Thymus (tissue), 11 donors: Measurements from ENCODE around the gene ERN2. TPM values are rescaled to one million over a fixed set of nuclear protein-coding genes. Genes with fewer than 3 reads are reported as not detected.
"Not testable (repeated sequence)": the region's sequence is repeated elsewhere in the genome, so short reads cannot be mapped to it uniquely, and the experiment has no call there.

Experiments used
- DNase-seq, 9 donors: peaks; one replicate each; pipeline ENCODE4 v3.0.0-alpha.2; 2013; ENCODE audit warnings: low spot score in 9 of 9, low read depth in 6 of 9, missing footprints in 1 of 9
- H3K27ac ChIP-seq, 2 donors: one replicate each; pipeline ENCODE4 v1.5.1; 2013; ENCODE audit warnings: control low read depth in 1 of 2, low read depth in 1 of 2, low read length in 1 of 2, mild to moderate bottlenecking in 1 of 2, moderate library complexity in 1 of 2
- H3K27me3 ChIP-seq, 2 donors: one replicate each; pipeline ENCODE4 v1.5.1; 2013; ENCODE audit warnings: low read length in 1 of 2; ENCODE audit not compliant: control insufficient read depth in 2 of 2, insufficient read depth in 1 of 2
- H3K36me3 ChIP-seq, 2 donors: one replicate each; pipeline ENCODE4 v1.5.1; 2013; ENCODE audit warnings: low read length in 1 of 2, mild to moderate bottlenecking in 1 of 2, moderate library complexity in 1 of 2; ENCODE audit not compliant: control insufficient read depth in 2 of 2, insufficient read depth in 2 of 2
- H3K4me1 ChIP-seq, 2 donors: one replicate each; pipeline ENCODE4 v1.5.1; 2013; ENCODE audit warnings: low read length in 2 of 2; ENCODE audit not compliant: control insufficient read depth in 2 of 2, insufficient read depth in 2 of 2
- H3K4me3 ChIP-seq, 2 donors: one replicate each; pipeline ENCODE4 v1.5.1; 2013; ENCODE audit warnings: low read length in 2 of 2, control low read depth in 1 of 2, mild to moderate bottlenecking in 1 of 2
- H3K9me3 ChIP-seq, 2 donors: one replicate each; pipeline ENCODE4 v1.5.1; 2013; ENCODE audit warnings: low read length in 1 of 2, mild to moderate bottlenecking in 1 of 2; ENCODE audit not compliant: control insufficient read depth in 2 of 2, insufficient read depth in 1 of 2
- whole genome bisulfite sequencing: extraction: QIAGEN DNeasy Blood & Tissue Kit; methylation state at CpG from one replicate; pipeline ENCODE4 v1.1.7; 2013; 5-methylcytosine and 5-hydroxymethylcytosine counted together
- polyA plus RNA-seq: library from polyadenylated mRNA; stranded (reverse); fragments of 200-250 nt; gene quantifications from one replicate; pipeline ENCODE4 v1.2.3, GENCODE V29; 2013
- total RNA-seq: library from RNA; stranded (reverse); fragments of 120-200 nt; gene quantifications from one replicate; pipeline ENCODE4 v1.2.4, GENCODE V29; 2013
- donor health status: healthy.

Gene ERN2
- total and polyA plus RNA-seq, 2 donors: 0.27 to 0.42 TPM

DNA sequence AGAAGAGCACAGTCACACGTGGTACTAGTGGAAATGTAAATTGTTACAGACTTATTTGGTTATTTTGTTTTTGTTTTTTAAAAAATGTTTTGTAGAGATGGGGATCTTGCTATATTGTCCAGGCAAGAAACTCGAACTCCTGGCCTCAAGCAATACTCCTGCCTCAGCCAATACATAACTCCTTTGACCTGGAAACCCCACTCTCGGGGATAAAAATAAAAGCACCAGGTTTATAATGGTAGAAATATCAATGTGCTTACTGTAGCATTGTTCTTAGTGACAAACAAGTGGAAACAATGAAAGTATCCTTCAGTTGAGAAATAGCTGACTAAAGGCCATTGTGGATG is 11.7 kb upstream of the ERN2 start:
- Histone ChIP-seq H3K9me3 (no peaks in the 10 kb centered on the region), H3K27me3 (no peaks in the 10 kb centered on the region), H3K27ac (no peak overlapping the region), H3K36me3 (no peaks in the 10 kb centered on the region), H3K4me1 (no peaks in the 10 kb centered on the region), H3K4me3 (no peak overlapping the region)
- DNase-seq: no peak
- WGBS: 83% methylated on average over 3 of the region's 3 CpGs

DNA sequence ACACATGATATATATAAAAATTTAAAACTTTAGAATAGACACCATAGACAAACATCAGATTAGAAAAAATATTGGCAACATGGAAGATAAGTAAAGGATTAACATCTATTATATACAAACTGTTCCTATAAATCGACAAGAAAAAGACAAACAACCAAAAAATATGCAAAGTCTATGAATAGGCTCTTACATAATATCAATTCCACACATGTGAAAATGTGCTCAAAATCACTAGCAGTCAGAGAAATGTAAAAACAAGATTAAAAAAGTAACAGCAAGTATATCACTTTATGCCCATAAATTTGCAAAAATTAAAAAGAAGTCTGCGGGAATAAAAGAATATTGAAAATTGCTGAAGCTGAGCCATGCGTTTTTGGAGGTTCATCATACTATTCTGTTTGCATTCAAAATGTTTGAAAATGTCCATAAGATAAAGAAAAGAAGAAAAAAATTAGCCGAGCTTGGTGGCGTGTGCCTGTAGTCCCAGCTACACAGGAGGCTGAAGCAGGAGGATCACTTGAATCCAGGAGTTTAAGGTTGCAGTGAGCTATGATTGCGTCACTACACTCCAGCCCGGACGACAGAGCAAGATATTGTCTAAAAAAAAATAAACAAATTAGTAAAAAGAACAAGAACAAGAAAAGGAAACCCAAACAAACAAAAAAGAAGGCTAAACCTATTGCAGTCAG is 11.2 kb upstream of the ERN2 start:
- Histone ChIP-seq H3K27me3 (no peaks in the 10 kb centered on the region), H3K9me3 (no peaks in the 10 kb centered on the region), H3K4me1 (no peaks in the 10 kb centered on the region), H3K36me3 (no peaks in the 10 kb centered on the region), H3K4me3 (no peak overlapping the region), H3K27ac (no peak overlapping the region)
- no peak for DNase-seq
- 91% methylated on average over 8 of the region's 8 CpGs for WGBS

DNA sequence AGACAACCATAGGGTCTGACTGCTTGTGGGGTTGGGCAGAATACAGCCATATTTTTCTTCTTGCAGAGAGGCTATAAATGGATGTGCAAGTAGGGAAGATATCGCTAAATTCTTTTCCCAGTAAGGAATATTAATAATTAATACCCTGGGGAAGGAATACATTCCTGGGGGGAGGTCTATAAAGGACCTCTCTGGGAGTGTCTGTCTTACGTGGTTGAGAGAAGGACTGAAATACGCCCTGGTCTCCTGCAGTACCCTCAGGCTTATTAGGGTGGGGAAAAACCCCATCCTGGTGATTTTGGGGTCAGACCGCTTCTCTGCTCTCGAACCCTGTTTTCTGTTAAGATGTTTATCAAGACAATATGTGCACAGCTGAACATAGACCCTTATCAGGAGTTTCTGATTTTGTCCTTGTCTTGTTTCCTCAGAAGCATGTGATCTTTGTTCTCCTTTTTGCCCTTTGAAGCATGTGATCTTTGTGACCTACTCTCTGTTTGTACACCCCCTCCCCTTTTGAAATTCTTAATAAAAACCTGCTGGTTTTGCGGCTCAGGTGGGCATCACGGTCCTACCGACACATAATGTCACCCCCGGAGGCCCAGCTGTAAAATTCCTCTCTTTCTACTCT is 9.7 kb upstream of the ERN2 start:
- not testable (repeated sequence) for H3K36me3 ChIP-seq, H3K4me1 ChIP-seq, H3K9me3 ChIP-seq, H3K27me3 ChIP-seq, H3K4me3 ChIP-seq, DNase-seq, H3K27ac ChIP-seq
- WGBS: 92% methylated on average over 9 of the region's 9 CpGs

DNA sequence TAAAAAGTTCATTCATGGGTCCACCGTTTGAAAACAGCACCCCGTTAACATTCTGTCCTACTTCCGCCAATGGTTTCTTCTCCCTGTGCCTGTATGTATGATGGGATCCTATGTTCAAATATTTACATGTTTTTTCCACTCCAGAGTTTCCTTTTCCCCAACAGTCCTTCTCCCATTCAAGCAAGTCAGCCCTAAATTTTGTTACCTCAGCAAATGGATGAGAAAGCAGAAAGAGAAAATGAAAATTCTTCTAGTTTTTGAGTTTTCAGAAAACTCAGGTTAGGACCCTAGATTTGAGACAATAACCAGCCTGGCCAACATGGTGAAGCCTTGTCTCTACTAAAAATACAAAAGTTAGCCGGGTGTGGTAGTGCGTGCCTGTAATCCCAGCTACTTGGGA is 3.5 kb upstream of the ERN2 start:
- peaks cover 17 to 39% of the 10 kb centered on the region in 2 donors for H3K27me3 ChIP-seq
- no peaks in the 10 kb centered on the region for H3K4me1 ChIP-seq
- H3K36me3 ChIP-seq: no peaks in the 10 kb centered on the region
- H3K4me3 ChIP-seq: no peak overlapping the region
- H3K27ac ChIP-seq: no peak overlapping the region
- DNase-seq: no peak
- WGBS: 94% methylated on average over 5 of the region's 5 CpGs
- H3K9me3 ChIP-seq: no peaks in the 10 kb centered on the region

DNA sequence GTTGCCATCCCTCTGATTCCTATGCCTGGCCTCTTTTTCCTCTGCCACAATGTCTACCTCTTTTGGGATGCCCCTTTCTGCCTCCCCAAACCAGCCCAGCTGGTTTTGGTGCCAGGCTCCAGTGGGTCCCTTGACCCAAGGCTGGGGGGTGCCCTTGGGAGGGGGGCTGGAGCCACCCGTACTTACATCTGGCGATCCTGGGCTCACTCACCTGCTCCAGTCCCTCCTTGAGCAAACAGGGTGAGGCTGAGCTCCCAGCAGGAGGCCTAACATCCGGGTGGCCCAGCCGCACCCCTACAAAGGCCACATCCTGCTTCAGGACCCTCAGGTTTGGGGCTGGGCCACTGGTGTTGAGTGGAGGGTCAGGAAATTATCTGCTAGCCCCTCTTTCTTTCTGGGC is 1.2 kb downstream of the ERN2 start:
- H3K4me3 ChIP-seq: no peak overlapping the region
- peaks cover 1 to 4% of the 10 kb centered on the region in 2 donors for H3K9me3 ChIP-seq
- WGBS: 76% methylated on average over 4 of the region's 4 CpGs
- no peaks in the 10 kb centered on the region for H3K36me3 ChIP-seq
- no peak for DNase-seq
- H3K27ac ChIP-seq: no peak overlapping the region
- no peaks in the 10 kb centered on the region for H3K4me1 ChIP-seq
- H3K27me3 ChIP-seq: peaks cover 17 to 49% of the 10 kb centered on the region in 2 donors

DNA sequence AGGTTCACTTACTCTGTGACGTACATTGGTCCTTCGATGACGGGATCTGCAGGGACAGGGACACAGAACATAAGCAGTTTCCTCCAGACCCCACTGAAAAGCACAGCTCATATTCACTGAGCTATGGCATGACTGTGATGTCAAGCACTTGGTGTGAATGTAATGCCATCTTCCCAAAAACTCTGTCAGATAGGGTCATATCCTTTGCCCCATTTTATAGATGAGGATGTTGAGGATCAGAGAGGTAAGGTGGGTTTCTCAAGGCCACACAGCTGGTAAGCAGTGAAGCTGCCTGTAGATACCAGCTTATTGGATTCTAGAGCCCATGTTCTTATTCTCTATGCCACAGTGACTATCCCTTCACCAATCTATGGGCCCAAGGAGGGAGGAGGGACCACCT is 2.5 kb downstream of the ERN2 start:
- H3K27me3 ChIP-seq: peaks cover 17 to 49% of the 10 kb centered on the region in 2 donors
- no peak overlapping the region for H3K27ac ChIP-seq
- H3K36me3 ChIP-seq: no peaks in the 10 kb centered on the region
- no peak overlapping the region for H3K4me3 ChIP-seq
- peaks cover 1 to 4% of the 10 kb centered on the region in 2 donors for H3K9me3 ChIP-seq
- WGBS: 98% methylated on average over 3 of the region's 3 CpGs
- no peaks in the 10 kb centered on the region for H3K4me1 ChIP-seq
- DNase-seq: no peak

DNA sequence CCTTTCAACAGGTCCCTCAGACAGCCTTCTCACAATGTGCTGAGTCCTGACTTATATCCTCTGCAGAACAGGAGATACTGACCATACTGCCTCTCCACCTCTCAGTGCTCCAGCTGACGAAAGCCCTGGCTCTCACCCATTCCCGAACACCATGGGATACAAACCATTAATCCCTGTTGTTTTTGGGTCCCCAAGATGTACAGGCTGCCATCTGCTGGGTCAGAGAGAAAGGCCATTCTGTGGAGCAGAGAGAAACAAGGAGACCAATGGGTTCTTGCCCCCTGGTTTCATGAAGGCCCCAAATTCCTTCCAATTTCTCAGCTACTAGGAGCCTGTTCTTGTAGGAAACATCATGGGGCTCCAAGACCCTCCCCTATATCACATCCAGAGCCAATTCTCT is 3.0 kb downstream of the ERN2 start:
- Histone ChIP-seq H3K4me3 (no peak overlapping the region), H3K27ac (no peak overlapping the region), H3K27me3 (peaks cover 17 to 49% of the 10 kb centered on the region in 2 donors), H3K4me1 (no peaks in the 10 kb centered on the region), H3K36me3 (no peaks in the 10 kb centered on the region), H3K9me3 (peaks cover 1 to 4% of the 10 kb centered on the region in 2 donors)
- 94% methylated on average over 2 of the region's 2 CpGs for WGBS
- no peak for DNase-seq

DNA sequence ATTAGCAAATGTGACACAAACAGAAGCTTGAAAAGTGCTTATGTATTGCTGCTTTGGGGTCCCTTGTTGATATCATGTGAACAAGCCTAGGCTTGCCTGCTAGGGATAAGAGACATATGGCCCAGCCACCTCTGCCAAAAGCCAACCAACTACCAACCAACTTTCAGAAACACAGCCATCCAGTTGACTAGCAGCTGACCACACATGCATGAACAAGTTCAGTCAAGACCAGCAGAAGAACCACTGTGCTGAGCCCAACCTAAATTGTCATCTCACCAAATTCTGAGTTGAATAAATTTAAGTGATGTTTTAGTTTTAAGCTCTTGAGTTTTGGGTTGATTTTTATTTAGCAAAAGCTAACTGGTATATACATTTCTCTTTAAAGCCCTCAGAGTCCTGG is 3.5 kb downstream of the ERN2 start:
- no peak for DNase-seq
- peaks cover 1 to 4% of the 10 kb centered on the region in 2 donors for H3K9me3 ChIP-seq
- no peaks in the 10 kb centered on the region for H3K4me1 ChIP-seq
- H3K36me3 ChIP-seq: no peaks in the 10 kb centered on the region
- no peak overlapping the region for H3K4me3 ChIP-seq
- no peak overlapping the region for H3K27ac ChIP-seq
- peaks cover 15 to 44% of the 10 kb centered on the region in 2 donors for H3K27me3 ChIP-seq

DNA sequence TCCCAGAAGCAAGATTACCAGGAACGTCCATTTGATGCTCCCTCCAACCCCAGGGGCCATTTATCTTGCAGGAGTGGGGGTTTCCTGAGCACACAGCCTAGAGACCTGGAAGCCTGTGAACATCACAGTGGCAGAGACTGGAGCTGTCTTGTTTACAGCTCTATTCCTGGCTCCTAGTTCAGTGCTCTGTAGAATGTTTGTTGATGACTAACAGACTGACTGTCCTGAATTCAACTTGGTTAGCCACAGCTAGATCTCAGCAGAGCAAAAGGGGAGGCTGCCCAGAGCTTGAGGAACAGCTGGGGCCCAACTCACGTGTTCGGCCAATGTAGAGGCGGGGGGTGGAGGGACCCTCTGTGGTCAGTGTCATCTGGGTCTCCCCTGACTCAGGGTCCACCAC is 6.6 kb downstream of the ERN2 start:
- Histone ChIP-seq H3K4me3 (no peak overlapping the region), H3K9me3 (peaks cover 1 to 4% of the 10 kb centered on the region in 2 donors), H3K36me3 (no peaks in the 10 kb centered on the region), H3K27ac (no peak overlapping the region), H3K4me1 (no peaks in the 10 kb centered on the region), H3K27me3 (peaks cover 0 to 13% of the 10 kb centered on the region in 2 donors)
- 90% methylated on average over 4 of the region's 4 CpGs for WGBS
- no peak for DNase-seq
